ENCODE results near the gene SEMA3G. TPM values are rescaled to one million over a fixed set of nuclear protein-coding genes. Genes with fewer than 3 reads are reported as not detected.

Gene SEMA3G
- total RNA-seq, 2 experiments from 2014 or later: 0.34 to 0.69 TPM

DNA sequence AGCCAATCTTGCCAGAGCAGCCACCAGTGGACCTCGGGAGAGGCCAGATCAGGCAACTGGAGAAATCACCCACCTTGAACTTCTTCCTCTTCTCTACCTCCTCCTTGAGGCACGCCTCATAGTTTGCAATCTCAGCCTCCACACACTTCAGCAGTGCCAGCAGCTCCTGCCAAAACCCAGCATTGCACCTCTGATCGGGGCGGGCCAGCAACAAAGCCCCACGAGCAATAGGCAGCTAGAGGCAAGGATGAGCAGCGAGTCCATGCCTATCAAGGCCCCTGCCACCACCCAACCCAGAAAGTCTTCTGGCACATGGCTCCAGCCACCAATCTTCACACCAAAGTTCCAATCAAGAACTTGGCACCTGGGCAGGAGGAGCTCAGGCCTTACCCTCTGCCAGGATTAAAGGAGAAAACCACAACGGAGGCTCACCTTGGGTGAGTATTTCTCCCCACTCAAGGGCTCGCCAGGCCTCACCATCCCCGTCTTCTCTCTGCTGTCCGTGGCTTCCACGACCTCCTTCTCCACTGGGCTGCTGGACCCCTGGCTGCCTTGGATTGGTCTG, 42.1 kb downstream of the SEMA3G start:
- POLR2A ChIA-PET: no interaction called here
- peaks cover under 1% of the 10 kb centered on the region for H3K4me1 Mint-ChIP-seq (ENCODE audit: low read depth)
- H3K27ac Mint-ChIP-seq: no peak overlapping the region
- H3K27ac ChIP-seq (ENCODE audit: low read depth in 1 of 2, low read length in 2 of 2): no peak overlapping the region
- no peak for ATAC-seq (ENCODE audit: poor library complexity)
- TF ChIP-seq, protein P1, sequence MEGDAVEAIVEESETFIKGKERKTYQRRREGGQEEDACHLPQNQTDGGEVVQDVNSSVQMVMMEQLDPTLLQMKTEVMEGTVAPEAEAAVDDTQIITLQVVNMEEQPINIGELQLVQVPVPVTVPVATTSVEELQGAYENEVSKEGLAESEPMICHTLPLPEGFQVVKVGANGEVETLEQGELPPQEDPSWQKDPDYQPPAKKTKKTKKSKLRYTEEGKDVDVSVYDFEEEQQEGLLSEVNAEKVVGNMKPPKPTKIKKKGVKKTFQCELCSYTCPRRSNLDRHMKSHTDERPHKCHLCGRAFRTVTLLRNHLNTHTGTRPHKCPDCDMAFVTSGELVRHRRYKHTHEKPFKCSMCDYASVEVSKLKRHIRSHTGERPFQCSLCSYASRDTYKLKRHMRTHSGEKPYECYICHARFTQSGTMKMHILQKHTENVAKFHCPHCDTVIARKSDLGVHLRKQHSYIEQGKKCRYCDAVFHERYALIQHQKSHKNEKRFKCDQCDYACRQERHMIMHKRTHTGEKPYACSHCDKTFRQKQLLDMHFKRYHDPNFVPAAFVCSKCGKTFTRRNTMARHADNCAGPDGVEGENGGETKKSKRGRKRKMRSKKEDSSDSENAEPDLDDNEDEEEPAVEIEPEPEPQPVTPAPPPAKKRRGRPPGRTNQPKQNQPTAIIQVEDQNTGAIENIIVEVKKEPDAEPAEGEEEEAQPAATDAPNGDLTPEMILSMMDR (IDR thresholded peaks at IDR 0.05): no peak
- H3K36me3 ChIP-seq (ENCODE audit: insufficient read depth, low read length): peaks cover 83% of the 10 kb centered on the region
- H3K9me3 Mint-ChIP-seq: no peaks in the 10 kb centered on the region
- H3K4me3 Mint-ChIP-seq: no peak overlapping the region
- no peaks in the 10 kb centered on the region for H3K27me3 Mint-ChIP-seq
- no peak for DNase-seq
- intact Hi-C loops (cut with DNase I, micrococcal nuclease): no loop called here
- CTCF ChIA-PET: no interaction called here
- no peaks in the 10 kb centered on the region for H3K9me3 ChIP-seq (ENCODE audit: control insufficient read depth in 1 of 2, insufficient read depth in 1 of 2, low read length in 2 of 2)
- H3K36me3 Mint-ChIP-seq (ENCODE audit: low read depth): peaks cover 95% of the 10 kb centered on the region
- no peak overlapping the region for H3K4me3 ChIP-seq (ENCODE audit: low read length)
- peaks cover 16% of the 10 kb centered on the region for H3K4me1 ChIP-seq (ENCODE audit: insufficient read depth, low read length)
- no peaks in the 10 kb centered on the region for H3K27me3 ChIP-seq (ENCODE audit: control insufficient read depth in 1 of 2, insufficient read depth in 2 of 2, low read length in 2 of 2)

DNA sequence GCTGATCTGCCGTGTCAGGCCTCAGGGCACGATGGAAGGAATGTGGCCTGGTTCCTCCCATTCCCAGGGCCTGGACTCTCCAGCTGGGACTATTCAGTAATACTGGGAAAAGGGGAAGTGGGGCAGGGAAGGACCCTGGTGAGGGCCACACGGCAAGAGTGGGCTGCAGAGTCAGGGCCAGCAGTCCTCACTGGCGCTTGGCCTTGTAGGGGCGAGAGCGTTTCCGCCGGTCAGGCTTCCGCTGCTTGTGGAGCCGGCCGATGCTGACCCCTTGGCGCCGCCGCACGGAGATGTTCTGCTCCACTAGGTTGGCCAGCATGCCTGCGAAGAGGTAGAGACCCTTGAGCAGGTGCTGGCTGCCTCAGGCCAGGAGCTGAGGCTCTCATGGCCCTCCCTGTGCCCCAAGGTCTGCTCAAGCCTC, 42.8 kb downstream of the SEMA3G start:
- Mint-ChIP-seq H3K4me3 (no peak overlapping the region), H3K36me3 (ENCODE audit: low read depth) (peaks cover 94% of the 10 kb centered on the region), H3K27me3 (no peaks in the 10 kb centered on the region), H3K4me1 (ENCODE audit: low read depth) (no peaks in the 10 kb centered on the region), H3K9me3 (no peaks in the 10 kb centered on the region), H3K27ac (no peak overlapping the region)
- no peak overlapping the region for H3K27ac ChIP-seq (ENCODE audit: low read depth in 1 of 2, low read length in 2 of 2)
- DNase-seq: no peak
- no peaks in the 10 kb centered on the region for H3K9me3 ChIP-seq (ENCODE audit: control insufficient read depth in 1 of 2, insufficient read depth in 1 of 2, low read length in 2 of 2)
- POLR2A ChIA-PET: no interaction called here
- H3K36me3 ChIP-seq (ENCODE audit: insufficient read depth, low read length): peaks cover 81% of the 10 kb centered on the region
- CTCF ChIA-PET: no interaction called here
- ATAC-seq (ENCODE audit: poor library complexity): no peak
- H3K4me1 ChIP-seq (ENCODE audit: insufficient read depth, low read length): peaks cover 10% of the 10 kb centered on the region
- H3K27me3 ChIP-seq (ENCODE audit: control insufficient read depth in 1 of 2, insufficient read depth in 2 of 2, low read length in 2 of 2): no peaks in the 10 kb centered on the region
- TF ChIP-seq, protein P1 (IDR thresholded peaks at IDR 0.05): no peak
- intact Hi-C loops (cut with DNase I, micrococcal nuclease): no loop called here
- H3K4me3 ChIP-seq (ENCODE audit: low read length): no peak overlapping the region

DNA sequence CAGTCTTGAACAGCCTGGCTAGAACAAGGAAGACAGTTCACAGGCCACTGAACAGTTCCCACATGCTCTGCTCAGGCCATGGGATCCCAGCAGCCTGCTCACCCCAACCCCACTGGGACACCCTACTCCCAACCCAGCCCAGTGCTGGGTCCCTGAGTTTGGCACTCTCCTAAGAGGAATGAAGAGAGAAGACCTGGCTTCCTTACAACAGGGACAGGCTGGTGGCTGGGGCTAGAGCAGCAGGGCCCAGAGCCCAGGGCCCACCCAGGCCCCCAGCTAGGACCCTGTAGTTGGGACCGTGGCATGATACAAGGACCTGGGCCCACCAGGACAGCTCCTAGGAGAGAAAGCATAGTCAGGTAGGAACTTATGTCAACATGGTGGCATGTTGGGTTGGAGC, 43.4 kb downstream of the SEMA3G start:
- Mint-ChIP-seq H3K4me3 (no peak overlapping the region), H3K27me3 (no peaks in the 10 kb centered on the region), H3K36me3 (ENCODE audit: low read depth) (peaks cover 91% of the 10 kb centered on the region), H3K9me3 (no peaks in the 10 kb centered on the region), H3K27ac (no peak overlapping the region), H3K4me1 (ENCODE audit: low read depth) (no peaks in the 10 kb centered on the region)
- Histone ChIP-seq H3K27ac (ENCODE audit: low read depth in 1 of 2, low read length in 2 of 2) (no peak overlapping the region), H3K4me3 (ENCODE audit: low read length) (no peak overlapping the region), H3K36me3 (ENCODE audit: insufficient read depth, low read length) (peaks cover 75% of the 10 kb centered on the region), H3K27me3 (ENCODE audit: control insufficient read depth in 1 of 2, insufficient read depth in 2 of 2, low read length in 2 of 2) (no peaks in the 10 kb centered on the region), H3K9me3 (ENCODE audit: control insufficient read depth in 1 of 2, insufficient read depth in 1 of 2, low read length in 2 of 2) (no peaks in the 10 kb centered on the region), H3K4me1 (ENCODE audit: insufficient read depth, low read length) (peaks cover 5% of the 10 kb centered on the region)
- TF ChIP-seq, protein P1 (IDR thresholded peaks at IDR 0.05): no peak
- intact Hi-C loops (cut with DNase I, micrococcal nuclease): no loop called here
- CTCF ChIA-PET: no interaction called here
- DNase-seq (no peak), ATAC-seq (ENCODE audit: poor library complexity) (no peak)
- POLR2A ChIA-PET: no interaction called here

Measured in CD4-positive, alpha-beta T cell (primary cell).